DMS114 treated with DMSO at 0.1 percent for 48 hours (cell line): ENCODE results near the gene MTHFD2L.

Experiments
- DNase-seq: peaks from one replicate; lab custom pipeline; 2025; ENCODE audit not compliant: unreplicated experiment; lab: John Stamatoyannopoulos, UW

MTHFD2L gene

DNA sequence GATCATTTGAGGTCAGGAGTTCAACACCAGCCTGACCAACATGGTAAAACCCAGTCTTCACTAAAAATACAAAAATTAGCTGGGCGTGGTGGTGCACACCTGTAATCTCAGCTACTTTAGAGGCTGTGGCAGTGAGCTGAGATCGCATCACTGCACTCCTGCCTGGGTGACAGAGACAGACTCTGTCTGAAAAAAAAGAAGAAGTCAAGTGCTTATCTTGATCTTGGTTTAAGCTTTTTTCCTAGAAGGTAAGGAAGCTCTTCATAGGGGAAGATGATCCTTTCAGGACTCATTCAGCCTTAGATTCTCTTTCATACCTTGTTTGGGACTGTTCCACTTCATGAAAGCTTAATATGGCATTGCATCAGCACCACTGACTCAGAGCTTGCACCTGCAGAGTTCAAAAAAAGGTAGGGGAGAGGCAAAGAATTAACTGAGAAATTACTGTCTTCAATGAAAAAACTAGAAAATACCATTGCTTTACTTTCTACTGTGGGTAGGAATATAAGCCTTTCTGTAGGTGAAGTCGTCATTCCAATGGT, 79.6 kb downstream of the MTHFD2L start:
- DNase-seq: no peak

DNA sequence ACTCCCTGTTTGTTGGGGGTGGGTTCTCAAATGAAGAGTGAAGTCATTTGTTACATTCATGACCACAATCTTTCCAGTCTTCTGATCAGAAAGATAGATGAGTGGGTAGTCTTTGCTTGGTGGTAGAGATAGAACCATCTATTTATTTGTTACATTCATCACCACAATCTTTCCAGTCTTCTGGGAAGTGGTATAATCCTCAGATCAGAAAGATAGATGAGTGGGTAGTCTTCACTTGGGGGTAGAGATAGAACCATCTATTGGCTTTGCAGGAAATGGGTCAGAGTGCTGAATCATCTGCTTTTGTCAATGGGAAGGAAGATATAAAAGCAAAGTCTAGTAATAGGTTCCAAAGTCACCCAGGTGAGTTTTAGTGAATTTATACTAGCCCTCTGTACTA, 86.1 kb downstream of the MTHFD2L start:
- DNase-seq: no peak

DNA sequence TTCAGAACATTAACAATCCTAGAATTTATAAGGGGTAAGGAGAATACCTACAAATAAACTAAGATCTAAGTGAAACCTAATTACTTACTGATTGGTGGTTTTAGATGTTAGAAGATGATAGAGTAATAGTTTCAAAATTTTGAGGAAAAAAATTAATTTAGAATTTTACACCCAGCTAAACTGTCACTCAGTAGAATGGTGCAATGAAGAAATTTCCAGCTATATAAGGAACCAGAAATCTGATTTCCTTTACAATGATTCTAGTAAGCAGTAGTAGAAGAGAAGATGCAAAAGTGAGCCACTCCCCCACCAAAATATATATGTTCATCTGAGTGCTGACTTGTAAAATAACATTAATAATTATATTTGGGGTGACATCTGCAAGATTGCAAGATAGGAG, 95.0 kb downstream of the MTHFD2L start:
- no peak for DNase-seq

DNA sequence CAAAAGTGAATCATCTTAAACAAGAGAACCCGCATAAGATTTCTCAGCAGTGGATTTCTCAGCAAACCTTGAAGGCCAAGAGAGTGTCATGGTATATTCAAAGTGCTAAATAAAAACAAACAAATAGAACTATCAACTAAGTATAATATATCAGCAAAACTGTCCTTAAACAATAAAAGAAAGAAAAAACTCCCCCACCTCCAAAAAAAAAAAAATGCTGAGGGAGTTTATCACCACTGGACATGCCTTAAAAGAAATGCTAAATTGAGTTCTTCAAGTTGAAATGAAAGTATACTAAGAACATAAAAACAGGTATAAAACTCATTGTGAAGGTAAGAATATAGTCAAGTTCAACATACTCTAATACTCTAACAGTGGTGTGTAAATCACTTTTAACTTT, 96.5 kb downstream of the MTHFD2L start:
- no peak for DNase-seq

DNA sequence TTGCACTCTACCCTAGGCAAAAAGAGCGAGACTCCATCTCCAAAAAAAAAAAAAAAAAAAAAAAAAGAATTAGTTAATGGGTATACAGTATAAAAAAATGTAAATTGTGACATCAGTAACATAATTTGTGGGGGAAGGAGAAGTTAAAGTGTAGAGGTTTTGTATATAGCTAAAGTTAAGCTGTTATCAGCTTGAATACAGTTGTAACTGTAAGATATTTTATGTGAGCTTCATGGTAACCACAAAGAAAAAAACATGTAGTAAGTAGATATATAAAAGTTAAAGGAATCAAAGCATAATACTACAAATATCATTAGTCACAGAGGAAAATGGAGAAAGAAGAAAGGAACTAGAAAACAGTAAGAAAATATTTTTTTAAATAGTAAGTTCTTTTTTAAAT, 97.2 kb downstream of the MTHFD2L start:
- no peak for DNase-seq

DNA sequence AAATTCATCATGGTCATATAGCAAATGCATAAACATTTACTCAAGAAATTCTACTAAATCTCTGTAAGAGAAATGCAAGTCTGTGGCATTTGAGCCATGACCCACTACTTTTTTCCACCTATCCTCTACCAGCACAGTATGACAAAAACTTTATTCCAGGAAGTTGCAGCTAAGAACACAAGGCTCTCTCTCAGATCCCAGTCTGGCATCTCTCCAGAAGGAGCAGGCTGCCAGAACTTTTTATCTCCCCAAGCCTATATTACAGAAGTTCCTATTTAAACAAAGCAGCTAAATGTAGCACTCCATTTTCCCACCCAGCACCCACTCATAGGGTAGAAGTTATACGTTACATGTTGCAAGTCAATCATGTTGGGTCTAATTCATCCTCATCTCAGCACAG, 101.0 kb downstream of the MTHFD2L start:
- DNase-seq: no peak

DNA sequence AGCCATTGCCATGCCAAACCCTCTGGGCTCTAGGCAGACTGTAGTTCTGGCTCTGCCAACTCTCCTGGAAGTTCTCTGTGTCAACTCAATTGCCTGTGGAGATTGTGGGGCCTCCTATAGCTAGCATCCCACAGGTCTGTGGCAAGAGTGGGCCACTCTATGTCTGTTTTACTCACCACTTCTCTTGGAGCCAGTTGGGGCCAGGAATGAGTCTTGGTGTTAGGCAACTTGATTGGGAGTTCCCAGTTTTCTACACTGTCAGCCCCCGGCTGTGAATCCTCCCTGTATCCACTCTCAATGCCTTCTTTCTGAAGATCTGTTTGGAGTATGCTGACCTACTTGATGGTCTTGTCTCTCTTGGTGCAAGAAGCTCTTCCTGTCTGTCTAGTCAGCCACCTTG, 102.1 kb downstream of the MTHFD2L start:
- DNase-seq: no peak

DNA sequence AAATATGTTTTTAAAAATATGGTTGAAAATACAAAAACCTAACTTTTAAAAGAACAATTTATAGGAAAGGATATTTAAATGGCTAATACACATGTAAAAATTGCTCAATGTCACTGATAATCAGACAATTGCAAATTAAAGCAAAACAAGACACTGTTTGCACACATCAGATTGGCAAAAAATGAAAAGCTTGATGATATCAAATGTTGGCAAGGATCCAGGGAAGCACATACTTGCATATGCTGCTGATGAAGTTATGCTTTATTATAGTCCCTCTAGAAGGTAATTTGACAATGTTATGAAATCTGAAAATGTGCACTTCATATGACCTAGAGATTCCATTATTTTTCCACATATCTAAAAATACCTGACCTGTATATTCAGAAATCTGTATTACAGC, 104.6 kb downstream of the MTHFD2L start:
- DNase-seq: no peak

DNA sequence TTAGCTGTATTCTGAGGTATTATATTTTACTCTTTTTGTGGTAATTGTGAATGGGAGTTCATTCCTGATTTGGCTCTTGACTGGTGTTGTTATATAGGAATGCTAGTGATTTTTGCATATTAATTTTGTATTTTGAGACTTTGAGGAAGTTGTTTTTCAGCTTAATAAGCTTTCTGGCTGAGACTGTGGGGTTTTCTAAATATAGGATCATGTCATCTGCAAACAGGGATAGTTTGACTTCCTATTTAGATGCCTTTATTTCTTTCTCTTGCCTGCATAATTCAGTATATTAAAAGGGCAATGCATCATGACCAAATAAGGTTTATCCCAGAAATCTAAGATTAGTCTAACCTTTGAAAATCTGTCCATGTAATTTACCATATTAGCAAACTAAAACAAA, 105.6 kb downstream of the MTHFD2L start:
- DNase-seq: no peak

DNA sequence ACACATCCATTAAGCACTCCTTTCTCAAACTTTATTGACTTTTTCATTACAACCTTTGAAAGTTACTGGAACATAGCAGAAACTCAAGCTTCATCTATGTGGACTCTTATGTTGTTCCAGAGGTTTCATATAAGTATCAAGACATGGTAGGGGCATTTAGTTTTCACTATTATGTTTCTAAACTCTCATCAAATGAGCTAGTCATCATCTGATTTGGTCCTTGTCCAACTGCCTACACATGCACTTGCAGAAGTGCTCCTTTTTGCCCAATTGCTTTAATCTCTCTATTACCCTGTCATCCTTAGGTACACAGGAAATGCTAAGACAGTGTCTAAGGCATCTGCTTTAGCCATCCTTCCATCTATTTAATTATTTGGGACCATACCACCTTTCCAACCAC, 108.2 kb downstream of the MTHFD2L start:
- DNase-seq: no peak

DNA sequence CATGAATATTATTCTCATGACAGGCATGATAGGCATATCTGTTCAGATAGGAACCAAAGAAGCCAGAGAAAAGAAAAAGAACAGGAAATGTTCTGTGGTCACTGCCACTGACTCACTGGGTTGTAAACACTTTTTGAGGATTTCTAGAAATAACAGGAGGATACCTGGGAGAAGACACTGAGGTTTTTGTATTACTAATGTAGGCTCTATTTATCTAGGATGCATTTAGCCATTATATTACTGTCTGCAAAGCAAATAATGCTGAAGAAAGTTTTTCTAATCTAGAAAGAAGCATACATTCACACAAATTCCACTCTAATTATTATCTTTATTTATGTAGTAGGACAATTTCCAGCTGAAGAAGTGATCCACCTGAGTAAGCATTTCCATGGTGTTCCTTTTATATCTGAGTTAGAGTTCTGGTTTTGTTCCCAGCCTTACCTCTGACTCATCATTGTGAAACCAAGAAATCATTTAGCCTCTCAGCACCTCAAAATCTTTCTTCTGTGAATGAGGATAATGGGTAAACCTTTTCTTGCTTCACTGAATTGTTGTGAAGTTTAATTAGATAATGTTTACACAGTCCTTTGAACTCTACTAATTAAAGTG, 110.2 kb downstream of the MTHFD2L start:
- DNase-seq: no peak

DNA sequence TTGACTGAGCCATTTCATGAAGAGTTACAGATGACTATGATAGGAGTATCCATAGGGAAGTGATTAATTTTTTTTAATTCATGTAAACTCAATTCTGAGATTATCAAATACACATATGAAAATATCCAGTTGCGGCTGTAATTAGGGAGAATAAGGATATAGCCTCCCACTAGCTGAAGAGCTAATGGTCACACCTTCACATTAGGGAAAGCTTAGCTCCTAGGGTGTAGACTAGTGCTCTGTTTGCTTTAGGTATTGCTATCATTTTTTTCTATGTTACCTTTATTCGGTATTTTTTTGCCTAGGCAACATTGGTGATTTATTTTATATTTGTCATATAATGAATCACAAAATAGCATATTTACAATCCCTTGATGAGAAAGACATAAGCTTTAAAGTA, 110.7 kb downstream of the MTHFD2L start:
- DNase-seq: no peak

DNA sequence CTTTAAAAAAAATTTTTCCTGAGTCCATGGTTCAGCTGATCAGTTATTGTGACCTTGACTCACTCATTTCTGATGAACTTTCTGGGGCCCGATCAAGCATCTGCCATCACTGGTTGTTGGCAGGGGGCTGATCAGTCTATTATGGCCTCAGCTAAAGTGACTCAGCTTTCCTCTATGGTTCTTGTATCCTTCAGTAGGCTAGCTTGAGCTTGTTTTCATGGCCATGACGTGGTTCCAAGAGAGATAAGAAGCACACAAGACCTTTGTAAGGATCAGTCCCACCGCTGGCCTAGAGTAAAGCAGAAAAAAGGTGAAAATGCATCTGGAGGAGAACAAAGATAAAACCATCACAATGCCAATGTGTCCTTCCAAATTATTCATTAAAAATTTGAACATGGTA, 120.6 kb downstream of the MTHFD2L start:
- no peak for DNase-seq

DNA sequence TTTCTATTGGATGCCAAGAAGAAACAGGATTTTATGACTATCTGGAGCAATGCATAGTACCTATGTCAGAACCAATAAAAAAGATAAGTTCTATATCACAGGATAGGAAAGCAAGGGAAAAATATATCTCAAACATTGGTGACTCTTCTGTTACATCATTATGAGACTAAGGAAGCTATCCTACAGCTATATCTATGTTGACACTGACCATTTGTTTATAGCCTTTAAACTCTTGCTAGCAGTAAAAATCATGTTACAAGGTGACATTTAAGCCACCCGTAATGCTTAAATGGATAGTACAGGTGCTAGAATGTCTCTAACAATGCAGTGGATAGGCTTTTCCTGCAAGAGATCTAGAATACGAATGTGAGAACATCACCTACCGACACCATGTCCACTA, 121.8 kb downstream of the MTHFD2L start:
- no peak for DNase-seq

DNA sequence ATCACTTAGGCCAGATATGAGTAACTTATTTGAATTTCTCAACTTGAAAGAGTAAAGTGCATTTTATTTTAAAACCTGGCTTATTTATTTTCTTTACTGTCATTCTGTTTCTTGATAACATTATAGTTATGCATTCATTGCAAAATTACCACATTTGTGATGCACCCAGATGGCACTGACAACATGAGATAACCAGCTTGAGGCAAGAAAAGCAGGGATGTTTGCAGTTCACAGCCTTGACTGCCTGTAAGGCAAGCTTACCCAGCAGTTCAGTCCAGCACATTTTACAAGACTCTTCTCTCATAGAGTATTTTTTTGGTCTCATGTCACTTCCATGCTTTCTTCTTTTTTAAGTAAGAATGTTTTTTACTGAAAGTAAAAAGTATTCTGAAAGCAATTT, 125.0 kb downstream of the MTHFD2L start:
- no peak for DNase-seq

DNA sequence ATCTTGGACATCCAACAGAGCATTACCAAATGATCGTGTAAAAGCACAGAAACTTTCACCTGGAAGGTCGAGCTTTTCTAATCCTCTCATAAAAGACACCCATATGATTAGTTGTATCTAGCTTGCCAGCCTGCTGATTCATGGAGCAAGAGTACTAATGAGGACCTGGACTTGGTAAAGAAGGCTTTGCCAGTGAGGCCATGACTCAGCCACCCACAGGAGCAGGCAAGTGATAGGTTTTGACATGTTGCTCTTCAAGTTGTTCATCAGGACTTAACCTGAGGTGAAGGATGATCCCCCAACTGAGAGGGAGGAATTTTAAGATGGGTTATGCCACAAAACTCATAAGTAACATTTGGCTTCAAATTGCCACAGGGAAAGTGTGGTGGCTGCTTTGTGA, 125.7 kb downstream of the MTHFD2L start:
- DNase-seq: no peak

DNA sequence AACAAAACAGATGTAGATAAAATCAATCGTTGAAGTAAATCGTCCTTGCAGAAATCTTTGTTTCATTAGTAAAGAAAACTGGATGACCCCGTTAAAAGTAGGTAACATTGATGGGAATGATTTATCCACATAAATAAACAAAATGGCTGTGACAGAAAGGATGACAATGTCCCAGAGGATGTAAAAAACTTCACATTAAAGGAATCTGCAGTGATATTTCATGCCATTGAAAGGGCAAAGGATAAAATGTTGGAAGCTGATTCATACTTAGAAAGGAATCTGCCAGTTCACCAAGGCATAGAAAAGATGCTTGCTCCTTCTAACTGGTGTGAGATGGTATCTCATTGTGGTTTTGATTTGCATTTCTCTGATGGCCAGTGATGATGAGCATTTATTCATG, 126.1 kb downstream of the MTHFD2L start:
- DNase-seq: no peak

DNA sequence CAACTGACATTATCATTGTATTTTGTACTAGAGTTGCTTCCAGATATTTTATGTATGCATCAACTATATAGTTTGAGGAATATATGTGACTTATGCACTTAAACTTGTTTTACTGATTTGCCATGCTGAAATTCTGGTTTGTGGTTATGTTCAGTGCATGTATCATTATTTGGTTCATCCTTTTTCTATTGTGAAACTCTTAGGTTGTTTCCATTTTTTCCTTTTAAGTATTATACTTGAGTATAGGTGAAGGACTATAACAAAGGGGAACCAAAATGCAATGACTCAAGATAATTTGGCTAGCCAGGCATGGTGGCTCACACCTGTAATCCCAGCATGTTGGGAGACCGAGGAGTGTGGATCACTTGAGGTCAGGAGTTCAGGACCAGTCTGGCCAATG, 129.2 kb downstream of the MTHFD2L start:
- DNase-seq: no peak

DNA sequence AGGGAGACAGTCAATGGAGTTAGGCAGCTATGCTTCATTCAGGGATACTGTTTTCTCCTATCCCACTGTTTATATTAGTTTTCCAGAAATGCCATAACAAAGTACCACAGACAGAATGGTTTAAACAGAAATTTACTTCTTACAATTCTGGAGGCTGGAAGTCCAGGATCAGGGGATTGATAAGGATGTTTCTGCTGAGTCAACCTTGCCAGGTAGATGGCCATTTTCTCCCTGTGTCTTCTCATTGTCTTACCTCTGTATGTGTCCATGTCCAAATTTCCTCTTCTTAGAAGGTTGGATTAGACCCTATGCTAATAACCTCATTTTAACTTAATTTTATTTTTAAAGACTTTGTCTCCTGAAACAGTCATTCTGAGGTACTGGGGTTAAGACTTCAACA, 129.9 kb downstream of the MTHFD2L start:
- no peak for DNase-seq

DNA sequence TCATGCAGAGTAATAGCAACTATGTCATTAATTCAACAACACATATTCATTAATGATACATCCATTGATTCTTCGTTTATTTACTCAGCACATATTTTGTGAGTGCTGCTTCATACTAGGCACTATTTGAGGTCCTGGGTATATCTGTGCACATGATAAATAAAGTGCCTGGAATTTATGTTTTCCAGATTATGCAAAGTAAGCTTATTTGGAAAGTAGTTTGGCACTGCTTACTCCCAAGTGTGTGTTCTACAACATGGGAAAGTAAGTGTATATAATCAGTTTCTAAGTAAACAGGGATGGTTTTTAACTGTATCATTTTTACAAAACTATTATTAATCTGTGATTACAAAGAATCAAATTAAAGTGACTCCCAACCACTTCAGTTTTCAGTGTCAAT, 133.6 kb downstream of the MTHFD2L start:
- no peak for DNase-seq

DNA sequence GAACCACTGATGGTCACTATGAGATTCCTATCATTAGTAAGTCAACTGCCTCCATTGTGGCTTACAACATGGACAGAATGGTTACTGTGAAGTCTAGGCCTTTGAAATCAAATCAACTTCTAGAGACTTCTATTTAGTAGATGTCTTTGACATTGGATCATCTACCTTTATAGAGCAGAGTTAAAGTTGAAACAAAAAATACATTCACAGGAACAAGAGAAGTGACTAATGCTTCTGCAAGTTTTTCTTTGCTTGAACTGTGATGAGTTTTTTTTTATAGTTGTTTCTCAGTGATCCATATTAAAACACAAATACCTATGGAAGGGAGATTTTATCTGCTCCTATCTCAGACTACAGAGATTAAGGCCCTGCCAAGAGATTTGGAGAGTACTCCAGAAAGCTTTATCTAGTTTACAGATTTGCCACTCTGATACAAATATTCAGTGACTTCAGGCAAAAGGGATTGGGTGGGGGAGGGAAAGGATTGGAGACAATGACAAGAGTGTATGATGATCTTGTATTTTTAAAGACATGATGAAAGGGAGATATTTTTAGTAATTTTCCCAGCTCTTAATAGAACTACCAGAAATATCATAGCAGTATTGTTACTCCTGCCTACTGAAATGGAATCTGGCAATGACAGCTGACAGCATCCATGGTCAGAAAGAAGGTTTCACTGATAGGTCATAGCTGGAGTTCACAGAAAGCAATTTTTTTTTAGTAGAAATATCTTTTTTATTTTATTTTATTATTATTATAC, 134.4 kb downstream of the MTHFD2L start:
- DNase-seq: no peak

DNA sequence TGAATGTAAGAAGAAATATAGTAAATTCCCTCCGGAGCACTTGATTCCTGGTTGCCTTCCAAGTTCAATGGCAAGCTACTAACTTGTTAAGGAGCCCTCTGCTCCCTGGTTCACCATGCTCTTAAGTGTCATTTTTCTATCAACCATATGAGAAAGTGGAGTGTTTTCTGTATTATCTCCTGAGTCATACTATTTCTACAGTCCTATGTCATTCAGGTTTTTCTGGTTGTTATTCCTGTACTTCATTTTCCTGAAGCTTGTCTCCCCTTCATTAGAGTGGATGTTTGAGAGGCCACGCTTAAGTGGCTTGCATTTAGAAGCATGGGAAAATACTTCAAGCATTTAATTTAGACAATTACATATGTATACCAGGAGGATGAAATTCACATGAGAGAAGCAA, 135.6 kb downstream of the MTHFD2L start:
- no peak for DNase-seq

DNA sequence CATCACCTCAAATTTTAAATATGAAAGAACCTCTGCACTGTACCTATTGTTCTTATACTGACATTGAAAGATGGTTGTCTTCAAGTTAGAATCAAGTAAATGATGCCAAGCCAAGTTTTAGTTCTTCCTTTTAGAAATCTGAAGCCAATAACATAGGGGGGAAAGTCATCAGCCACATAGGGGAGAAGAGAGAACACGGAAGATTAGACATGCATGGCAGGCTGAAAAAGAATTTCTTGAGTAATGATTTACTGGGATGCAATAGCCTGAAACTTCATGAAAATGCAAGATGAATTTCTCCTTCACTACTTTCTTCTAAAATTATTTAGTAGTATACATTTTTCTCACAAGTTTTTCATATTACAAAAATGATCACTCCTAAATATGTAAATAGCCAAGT, 136.8 kb downstream of the MTHFD2L start:
- DNase-seq: no peak
